Endothelial cell of umbilical vein (primary cell): ENCODE results near the gene CYP4F8.

Experiments
- EZH2 ChIP-seq: IDR thresholded peaks from 2 replicates; pipeline ENCODE4 v1.6.1; 2012; ENCODE audit warnings: borderline replicate concordance, low read depth, mild to moderate bottlenecking, moderate library complexity, low read length, inconsistent platforms; ENCODE audit not compliant: severe bottlenecking
- FOS ChIP-seq: IDR thresholded peaks from 2 replicates; pipeline ENCODE4 v1.6.1; 2011; ENCODE audit warnings: mild to moderate bottlenecking, low read length, moderate library complexity, borderline replicate concordance; ENCODE audit not compliant: insufficient read depth
- GATA2 ChIP-seq: IDR thresholded peaks from 2 replicates; pipeline ENCODE4 v1.7.0; 2011; ENCODE audit warnings: low read depth, mild to moderate bottlenecking, moderate library complexity, mixed read lengths, low read length; ENCODE audit not compliant: insufficient read length, insufficient read depth
- JUN ChIP-seq: IDR thresholded peaks from 2 replicates; pipeline ENCODE4 v1.6.1; 2011; ENCODE audit warnings: borderline replicate concordance, low read depth; ENCODE audit not compliant: insufficient read length, insufficient read depth
- MYC ChIP-seq: IDR thresholded peaks from one replicate; pipeline ENCODE4 v1.6.1; 2011; ENCODE audit warnings: mild to moderate bottlenecking, low read depth, low read length
- POLR2A ChIP-seq: IDR thresholded peaks from 2 replicates; pipeline ENCODE4 v1.6.1; 2012; ENCODE audit warnings: low read depth, mild to moderate bottlenecking, control low read depth, low read length
- POLR2AphosphoS5 ChIP-seq: IDR thresholded peaks from 2 replicates; pipeline ENCODE4 v1.6.1; 2012; ENCODE audit warnings: low read depth, mild to moderate bottlenecking, control low read depth, low read length, moderate library complexity; ENCODE audit not compliant: insufficient read depth
- TF ChIP-seq, protein P1 (sequence below), 2 donors: IDR thresholded peaks; 1 replicate in 1 of 2; 2 replicates in 1 of 2; pipeline ENCODE4 v1.5.1; 2011; ENCODE audit warnings: low read length in 2 of 2, mild to moderate bottlenecking in 2 of 2, moderate library complexity in 2 of 2, control low read depth in 1 of 2, inconsistent platforms in 1 of 2, low read depth in 1 of 2; ENCODE audit not compliant: insufficient read depth in 1 of 2; ENCODE audit errors: extremely low read depth in 1 of 2
- TF ChIP-seq, protein P2 (sequence below): IDR thresholded peaks from 2 replicates; pipeline ENCODE4 v1.6.1; 2011; ENCODE audit not compliant: insufficient read depth, insufficient read length

DNA sequence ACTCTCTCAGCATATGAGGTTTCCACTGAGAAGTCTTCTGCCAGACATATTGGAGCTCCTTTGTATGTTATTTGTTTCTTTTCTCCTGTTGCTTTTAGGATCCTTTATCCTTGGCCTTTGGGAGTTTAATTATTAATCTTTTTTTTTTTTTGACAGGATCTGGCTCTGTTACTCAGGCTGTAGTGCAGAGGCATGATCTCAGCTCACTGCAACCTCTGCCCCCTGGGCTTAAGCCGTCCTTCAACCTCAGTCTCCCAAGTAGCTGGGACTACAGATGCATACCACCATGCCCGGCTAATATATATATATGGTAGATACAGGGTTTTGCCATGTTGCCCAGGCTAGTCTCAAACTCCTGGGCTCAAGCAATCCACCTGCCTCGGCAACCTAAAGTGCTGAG lies 19.1 kb downstream of the CYP4F8 start:
- TF ChIP-seq, protein P1, sequence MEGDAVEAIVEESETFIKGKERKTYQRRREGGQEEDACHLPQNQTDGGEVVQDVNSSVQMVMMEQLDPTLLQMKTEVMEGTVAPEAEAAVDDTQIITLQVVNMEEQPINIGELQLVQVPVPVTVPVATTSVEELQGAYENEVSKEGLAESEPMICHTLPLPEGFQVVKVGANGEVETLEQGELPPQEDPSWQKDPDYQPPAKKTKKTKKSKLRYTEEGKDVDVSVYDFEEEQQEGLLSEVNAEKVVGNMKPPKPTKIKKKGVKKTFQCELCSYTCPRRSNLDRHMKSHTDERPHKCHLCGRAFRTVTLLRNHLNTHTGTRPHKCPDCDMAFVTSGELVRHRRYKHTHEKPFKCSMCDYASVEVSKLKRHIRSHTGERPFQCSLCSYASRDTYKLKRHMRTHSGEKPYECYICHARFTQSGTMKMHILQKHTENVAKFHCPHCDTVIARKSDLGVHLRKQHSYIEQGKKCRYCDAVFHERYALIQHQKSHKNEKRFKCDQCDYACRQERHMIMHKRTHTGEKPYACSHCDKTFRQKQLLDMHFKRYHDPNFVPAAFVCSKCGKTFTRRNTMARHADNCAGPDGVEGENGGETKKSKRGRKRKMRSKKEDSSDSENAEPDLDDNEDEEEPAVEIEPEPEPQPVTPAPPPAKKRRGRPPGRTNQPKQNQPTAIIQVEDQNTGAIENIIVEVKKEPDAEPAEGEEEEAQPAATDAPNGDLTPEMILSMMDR (IDR thresholded peaks at IDR 0.05; ENCODE audit: extremely low read depth in 1 of 2, insufficient read depth in 1 of 2, low read depth in 1 of 2, low read length in 2 of 2): no peak
- TF ChIP-seq POLR2A (no peak), EZH2 (no peak), GATA2 (no peak), POLR2AphosphoS5 (no peak), MYC (no peak), FOS (no peak), JUN (no peak)
- TF ChIP-seq, protein P2, sequence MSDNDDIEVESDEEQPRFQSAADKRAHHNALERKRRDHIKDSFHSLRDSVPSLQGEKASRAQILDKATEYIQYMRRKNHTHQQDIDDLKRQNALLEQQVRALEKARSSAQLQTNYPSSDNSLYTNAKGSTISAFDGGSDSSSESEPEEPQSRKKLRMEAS: no peak
